22Rv1 (cell line): ENCODE measurements around the gene POM121L2.

Source experiments
- H3K27ac ChIP-seq: fragments of 450-650 bp; 2 replicates; pipeline ENCODE4 v1.5.1; 2017
- ZFX ChIP-seq: fragments of 450-650 bp; IDR thresholded peaks from 2 replicates; pipeline ENCODE4 v1.6.1; 2017; ENCODE audit warnings: antibody characterized with exemption, borderline replicate concordance
- TF ChIP-seq, protein P1 (sequence below): fragments of 450-650 bp; IDR thresholded peaks from 2 replicates; pipeline ENCODE4 v1.5.1; 2017; ENCODE audit warnings: mild to moderate bottlenecking

Gene POM121L2

DNA sequence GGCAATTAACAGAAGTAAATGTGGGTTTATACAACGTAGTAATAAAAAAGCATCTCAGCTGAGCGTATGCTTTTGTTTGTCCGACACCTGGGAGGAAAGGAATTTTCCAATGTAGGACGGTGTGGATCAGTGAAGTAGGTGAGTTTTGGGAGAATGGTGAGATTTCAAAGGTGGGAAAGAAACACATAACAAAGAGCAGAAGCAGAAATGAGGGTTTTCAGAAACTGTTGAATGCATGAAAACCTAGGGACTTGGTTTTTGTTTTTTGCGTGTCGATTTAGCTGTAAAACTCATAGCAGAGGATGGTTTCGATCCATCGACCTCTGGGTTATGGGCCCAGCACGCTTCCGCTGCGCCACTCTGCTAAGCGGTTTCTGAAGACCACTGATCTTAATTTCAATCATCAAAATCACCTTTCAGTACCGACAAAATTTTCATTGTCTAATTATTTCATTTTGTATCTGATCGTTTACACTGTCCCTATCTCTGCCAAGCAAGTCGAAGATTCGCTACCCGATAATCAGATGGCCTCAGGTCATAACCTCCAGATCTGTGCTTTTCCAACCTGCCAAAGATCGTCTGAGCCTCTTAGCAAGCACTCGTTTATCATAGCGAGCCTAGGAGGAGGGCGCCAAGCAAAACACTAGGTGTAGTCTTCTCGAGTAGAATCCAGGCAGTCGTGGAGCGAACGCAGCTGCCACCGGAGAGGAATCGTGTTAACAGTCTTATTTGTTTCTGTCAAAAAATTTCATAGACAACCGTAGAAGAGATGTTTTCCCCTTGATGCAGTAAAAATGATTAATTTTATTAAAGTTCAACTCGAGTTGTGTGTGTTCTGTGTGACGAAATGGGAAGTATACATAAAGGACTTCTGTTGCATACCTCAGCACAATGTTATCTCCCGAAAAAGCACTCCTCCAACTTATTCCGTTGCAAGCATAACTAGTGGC lies 20.9 kb upstream of the POM121L2 start:
- peak overlapping the region; percentile 53 for H3K27ac ChIP-seq
- TF ChIP-seq ZFX = no peak
- TF ChIP-seq, protein P1, sequence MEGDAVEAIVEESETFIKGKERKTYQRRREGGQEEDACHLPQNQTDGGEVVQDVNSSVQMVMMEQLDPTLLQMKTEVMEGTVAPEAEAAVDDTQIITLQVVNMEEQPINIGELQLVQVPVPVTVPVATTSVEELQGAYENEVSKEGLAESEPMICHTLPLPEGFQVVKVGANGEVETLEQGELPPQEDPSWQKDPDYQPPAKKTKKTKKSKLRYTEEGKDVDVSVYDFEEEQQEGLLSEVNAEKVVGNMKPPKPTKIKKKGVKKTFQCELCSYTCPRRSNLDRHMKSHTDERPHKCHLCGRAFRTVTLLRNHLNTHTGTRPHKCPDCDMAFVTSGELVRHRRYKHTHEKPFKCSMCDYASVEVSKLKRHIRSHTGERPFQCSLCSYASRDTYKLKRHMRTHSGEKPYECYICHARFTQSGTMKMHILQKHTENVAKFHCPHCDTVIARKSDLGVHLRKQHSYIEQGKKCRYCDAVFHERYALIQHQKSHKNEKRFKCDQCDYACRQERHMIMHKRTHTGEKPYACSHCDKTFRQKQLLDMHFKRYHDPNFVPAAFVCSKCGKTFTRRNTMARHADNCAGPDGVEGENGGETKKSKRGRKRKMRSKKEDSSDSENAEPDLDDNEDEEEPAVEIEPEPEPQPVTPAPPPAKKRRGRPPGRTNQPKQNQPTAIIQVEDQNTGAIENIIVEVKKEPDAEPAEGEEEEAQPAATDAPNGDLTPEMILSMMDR = no peak

DNA sequence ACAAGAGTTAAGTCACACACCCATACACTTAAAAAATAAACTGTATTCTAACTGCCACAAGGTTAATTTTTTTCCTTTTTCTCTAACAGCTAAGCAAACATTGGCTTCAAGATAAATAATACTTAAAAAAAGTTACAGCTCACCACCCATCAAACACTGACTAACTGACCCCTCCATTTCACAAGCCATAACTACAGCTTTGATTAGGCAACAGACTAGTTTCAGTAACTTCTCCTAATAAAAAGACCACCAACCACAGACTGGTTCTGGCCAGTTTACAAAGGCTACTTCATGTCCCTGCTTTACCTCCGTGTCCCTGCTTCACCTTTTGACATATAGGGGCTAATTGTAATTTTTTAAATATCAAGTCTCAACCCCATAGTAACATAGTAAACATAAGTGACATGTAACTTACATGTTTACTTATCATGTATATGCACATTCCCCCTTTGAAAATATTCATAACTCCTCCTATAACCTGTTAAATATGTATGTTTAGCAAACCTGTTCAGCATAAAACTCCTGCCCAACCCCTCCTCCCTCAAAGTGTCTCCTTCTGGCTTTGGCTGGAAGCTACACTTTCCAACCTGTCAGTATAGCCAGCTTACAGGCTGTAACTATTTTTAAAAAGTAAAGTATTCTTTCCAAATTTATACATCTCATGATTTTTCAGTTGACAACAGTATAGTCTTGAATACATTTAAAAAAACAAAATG lies 15.1 kb upstream of the POM121L2 start:
- no peak for TF ChIP-seq ZFX
- TF ChIP-seq, protein P1 = no peak
- H3K27ac ChIP-seq = no peak overlapping the region

DNA sequence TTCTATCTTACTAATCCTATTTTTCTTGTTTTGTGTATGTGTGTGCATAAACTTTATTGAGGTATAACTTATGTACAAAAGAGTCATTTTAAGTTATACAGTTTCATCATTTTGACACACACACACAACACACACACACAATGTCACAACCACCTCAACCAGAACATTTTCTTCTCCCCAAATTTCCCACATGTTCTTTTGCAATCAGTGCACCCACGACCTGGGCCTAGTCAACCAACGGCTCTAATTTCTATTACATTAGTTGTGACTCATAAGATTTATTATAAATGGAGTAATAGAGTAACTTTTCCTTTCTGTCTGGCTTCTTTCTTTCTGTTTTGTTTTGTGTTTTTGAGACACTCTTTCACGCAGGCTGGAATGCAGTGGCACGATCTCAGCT lies 9.8 kb upstream of the POM121L2 start:
- no peak overlapping the region for H3K27ac ChIP-seq
- TF ChIP-seq ZFX = no peak
- TF ChIP-seq, protein P1 = no peak

DNA sequence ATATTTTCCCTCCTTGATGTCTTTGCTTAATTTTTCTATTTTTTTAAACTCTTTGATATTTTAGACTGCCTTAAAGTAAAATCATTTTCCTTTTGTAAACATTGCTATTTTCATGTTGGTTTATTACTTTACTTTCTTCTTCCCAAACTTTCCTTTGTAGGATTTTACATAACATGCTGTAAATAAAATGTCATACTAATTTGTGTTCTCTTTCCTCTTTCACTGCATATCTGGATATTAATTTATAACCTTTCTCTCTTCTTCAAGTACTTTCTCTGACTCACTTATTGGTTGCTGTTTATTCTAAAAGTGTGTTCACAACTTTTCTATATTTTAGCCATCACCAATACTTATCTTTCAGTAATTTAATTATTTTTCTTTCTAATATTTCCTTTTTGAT lies 9.3 kb upstream of the POM121L2 start:
- TF ChIP-seq ZFX = no peak
- TF ChIP-seq, protein P1 = no peak
- H3K27ac ChIP-seq = no peak overlapping the region

DNA sequence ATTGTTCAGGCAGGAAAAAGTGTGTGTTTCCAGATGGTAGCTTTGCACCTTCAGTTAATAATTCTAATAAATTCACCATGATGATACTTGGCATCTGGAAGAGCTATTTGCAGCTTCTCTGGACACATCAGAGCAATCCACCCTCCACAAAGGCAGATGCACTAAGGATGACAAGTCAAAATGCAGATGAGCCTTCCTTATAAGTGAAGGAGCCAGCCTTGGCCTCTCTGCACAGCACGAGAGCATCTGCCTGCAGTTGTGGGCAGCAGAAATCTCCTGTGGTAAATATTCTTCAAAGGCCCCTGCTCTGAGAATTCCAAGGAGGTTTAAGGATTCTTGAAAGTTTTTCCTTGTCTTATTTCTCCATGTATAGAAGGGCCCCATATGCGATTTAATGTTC lies 6.9 kb upstream of the POM121L2 start:
- TF ChIP-seq, protein P1 = no peak
- no peak for TF ChIP-seq ZFX

DNA sequence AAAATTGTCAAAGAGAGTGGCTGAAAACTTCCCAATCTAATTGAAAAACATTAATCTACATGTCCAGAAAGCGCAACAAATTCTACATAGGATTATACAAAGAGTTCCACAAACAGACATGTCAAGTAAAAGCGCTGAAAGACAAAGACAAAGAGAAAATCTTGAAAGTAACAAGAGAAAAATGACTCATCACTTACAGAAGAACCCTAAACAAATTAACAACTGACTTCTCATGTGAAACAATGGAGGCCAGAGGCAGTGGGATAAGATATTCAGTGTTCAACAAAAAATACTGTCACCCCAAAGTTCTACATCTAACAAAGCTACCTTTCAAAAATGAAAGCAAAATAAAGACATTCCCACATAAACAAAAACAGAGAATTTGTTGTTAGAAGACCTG lies 2.0 kb upstream of the POM121L2 start:
- no peak for TF ChIP-seq ZFX
- TF ChIP-seq, protein P1 = no peak
- H3K27ac ChIP-seq = no peak overlapping the region

More for the DNA sequence above, 6.9 kb upstream of the POM121L2 start:
- H3K27ac ChIP-seq = no peak overlapping the region

DNA sequence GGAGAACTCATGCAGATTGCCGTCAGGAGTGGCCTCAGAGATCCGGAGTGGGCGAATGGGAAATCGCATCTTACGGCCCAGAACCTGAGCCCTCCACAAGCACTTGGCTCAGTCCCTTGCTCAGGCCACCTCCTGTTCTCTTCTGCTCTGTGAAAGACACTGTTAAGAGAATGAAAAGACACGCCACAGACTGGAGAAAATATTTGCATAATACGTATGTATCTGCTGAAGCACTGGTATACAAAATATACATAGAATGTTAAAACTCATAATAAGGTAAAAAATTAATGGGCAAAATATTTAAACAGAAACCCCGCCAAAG lies 838 bp upstream of the POM121L2 start:
- peak overlapping the region; percentile 61 for H3K27ac ChIP-seq
- TF ChIP-seq, protein P1 = peak; percentile 53
- TF ChIP-seq ZFX = no peak
